Panc1 (cell line): ENCODE results near the gene COX8A. TPM values are rescaled to one million over a fixed set of nuclear protein-coding genes. Genes with fewer than 3 reads are reported as not detected.

Experiments
- ATAC-seq: fragments of 200-7000 bp; cut with Tn5 transposase; 2 replicates; pipeline ENCODE4 v1.9.1; 2020; ENCODE audit warnings: mild to moderate bottlenecking, moderate library complexity
- BruUV-seq: library from RNA; stranded (reverse); fragments of 400-500 nt; replicated peaks from 2 replicates; lab custom pipeline; 2021; lab: Mats Ljungman, UMichigan
- CTCF ChIA-PET: fragments of 300-600 bp; sonication (Branson Sonifier 250); formaldehyde crosslinking; loops from one replicate; lab custom pipeline; 2022; ENCODE audit warnings: antibody characterized with exemption; lab: Charles Lee
- POLR2A ChIA-PET: fragments of 300-600 bp; sonication (Branson Sonifier 250); formaldehyde crosslinking; loops from one replicate; lab custom pipeline; 2022; ENCODE audit warnings: antibody characterized with exemption; lab: Charles Lee
- DNase-seq: peaks from one replicate; pipeline ENCODE4 v3.0.0-alpha.2; 2010; ENCODE audit warnings: low read depth, low spot score
- H3K27ac ChIP-seq: 2 replicates; pipeline ENCODE4 v1.5.1; 2011; ENCODE audit warnings: mild to moderate bottlenecking, low read length, inconsistent platforms
- H3K27me3 ChIP-seq: fragments of 200-500 bp; sonication (Bioruptor generic); 2 replicates; pipeline ENCODE4 v1.6.0; 2014; ENCODE audit warnings: low read length, inconsistent platforms; ENCODE audit not compliant: control insufficient read depth, insufficient read depth
- H3K36me3 ChIP-seq: fragments of 200-500 bp; sonication (Bioruptor generic); 2 replicates; pipeline ENCODE4 v1.5.1; 2014; ENCODE audit warnings: inconsistent platforms, mild to moderate bottlenecking, low read length, moderate library complexity; ENCODE audit not compliant: control insufficient read depth, insufficient read depth
- H3K4me1 ChIP-seq: 2 replicates; pipeline ENCODE4 v1.5.1; 2011; ENCODE audit warnings: inconsistent platforms, mild to moderate bottlenecking, low read length, moderate library complexity; ENCODE audit not compliant: control insufficient read depth, insufficient read depth
- H3K4me3 ChIP-seq, 2 experiments: 2 replicates each; pipeline ENCODE4 v1.5.1; 2011 to 2012; ENCODE audit warnings: low read depth in 2 of 2, low read length in 2 of 2, mild to moderate bottlenecking in 2 of 2, inconsistent platforms in 1 of 2, moderate library complexity in 1 of 2
- H3K9me3 ChIP-seq: fragments of 200-500 bp; sonication (Bioruptor generic); 2 replicates; pipeline ENCODE4 v1.5.1; 2014; ENCODE audit warnings: low read depth, mild to moderate bottlenecking, inconsistent platforms, low read length, moderate library complexity; ENCODE audit not compliant: control insufficient read depth, insufficient read depth
- CTCF ChIP-seq: fragments of 450-650 bp; IDR thresholded peaks from 2 replicates; pipeline ENCODE4 v1.5.1; 2017; ENCODE audit warnings: mild to moderate bottlenecking
- POLR2AphosphoS5 ChIP-seq: IDR thresholded peaks from 2 replicates; pipeline ENCODE4 v1.6.1; 2012; ENCODE audit warnings: mild to moderate bottlenecking, low read depth, low read length, moderate library complexity
- SIN3A ChIP-seq: IDR thresholded peaks from 2 replicates; pipeline ENCODE4 v1.6.1; 2012; ENCODE audit warnings: low read depth, mild to moderate bottlenecking, low read length, moderate library complexity, borderline replicate concordance; ENCODE audit not compliant: insufficient read depth
- TCF7L2 ChIP-seq: IDR thresholded peaks from 2 replicates; pipeline ENCODE4 v1.6.1; 2011; ENCODE audit warnings: mild to moderate bottlenecking, low read depth, low read length, inconsistent platforms
- in situ Hi-C: cut with HindIII; loops from 2 replicates; pipeline ENCODE4 v1.10.0; 2016; ENCODE audit warnings: low sequenced_read_pairs, low pct_unique_long_range_greater_than_20kb
- intact Hi-C: fragments of 100-400 bp; cut with micrococcal nuclease; formaldehyde crosslinking; loops from one replicate; pipeline ENCODE4 v1.10.0; 2022; ENCODE audit not compliant: unreplicated experiment
- total RNA-seq: library from RNA; stranded (reverse); gene quantifications from one replicate; pipeline ENCODE4 v1.2.1, GENCODE V29; 2021; ENCODE audit not compliant: unreplicated experiment
- TF ChIP-seq, protein P1 (sequence below), 2 experiments: IDR thresholded peaks; 2 replicates each; pipeline ENCODE4 v1.6.1; 2011 to 2012; ENCODE audit warnings: low read depth in 2 of 2, control low read depth in 1 of 2, low read length in 1 of 2, mild to moderate bottlenecking in 1 of 2, moderate library complexity in 1 of 2; ENCODE audit not compliant: insufficient read depth in 1 of 2

Gene COX8A
- total RNA-seq, 1 experiment from 2014 or later = 613 TPM

DNA sequence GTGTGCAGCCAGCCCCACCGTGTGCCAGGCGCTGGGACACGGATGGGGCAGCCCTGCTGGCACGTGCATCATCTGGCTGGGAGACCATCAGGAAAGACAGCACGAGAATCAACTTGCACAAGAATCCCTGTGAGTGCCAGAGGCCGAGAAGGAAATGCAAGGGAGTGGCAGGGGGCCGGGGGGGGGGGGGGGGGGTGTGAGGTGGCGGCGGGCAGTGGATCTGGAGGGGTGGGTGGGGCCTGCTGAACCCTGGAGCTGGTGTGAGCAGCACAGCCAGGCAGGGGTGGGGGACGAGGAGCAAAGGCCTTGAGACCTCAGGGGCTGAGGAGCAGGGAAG, 47.3 kb downstream of the COX8A start:
- TF ChIP-seq TCF7L2 = no peak
- TF ChIP-seq, protein P1, sequence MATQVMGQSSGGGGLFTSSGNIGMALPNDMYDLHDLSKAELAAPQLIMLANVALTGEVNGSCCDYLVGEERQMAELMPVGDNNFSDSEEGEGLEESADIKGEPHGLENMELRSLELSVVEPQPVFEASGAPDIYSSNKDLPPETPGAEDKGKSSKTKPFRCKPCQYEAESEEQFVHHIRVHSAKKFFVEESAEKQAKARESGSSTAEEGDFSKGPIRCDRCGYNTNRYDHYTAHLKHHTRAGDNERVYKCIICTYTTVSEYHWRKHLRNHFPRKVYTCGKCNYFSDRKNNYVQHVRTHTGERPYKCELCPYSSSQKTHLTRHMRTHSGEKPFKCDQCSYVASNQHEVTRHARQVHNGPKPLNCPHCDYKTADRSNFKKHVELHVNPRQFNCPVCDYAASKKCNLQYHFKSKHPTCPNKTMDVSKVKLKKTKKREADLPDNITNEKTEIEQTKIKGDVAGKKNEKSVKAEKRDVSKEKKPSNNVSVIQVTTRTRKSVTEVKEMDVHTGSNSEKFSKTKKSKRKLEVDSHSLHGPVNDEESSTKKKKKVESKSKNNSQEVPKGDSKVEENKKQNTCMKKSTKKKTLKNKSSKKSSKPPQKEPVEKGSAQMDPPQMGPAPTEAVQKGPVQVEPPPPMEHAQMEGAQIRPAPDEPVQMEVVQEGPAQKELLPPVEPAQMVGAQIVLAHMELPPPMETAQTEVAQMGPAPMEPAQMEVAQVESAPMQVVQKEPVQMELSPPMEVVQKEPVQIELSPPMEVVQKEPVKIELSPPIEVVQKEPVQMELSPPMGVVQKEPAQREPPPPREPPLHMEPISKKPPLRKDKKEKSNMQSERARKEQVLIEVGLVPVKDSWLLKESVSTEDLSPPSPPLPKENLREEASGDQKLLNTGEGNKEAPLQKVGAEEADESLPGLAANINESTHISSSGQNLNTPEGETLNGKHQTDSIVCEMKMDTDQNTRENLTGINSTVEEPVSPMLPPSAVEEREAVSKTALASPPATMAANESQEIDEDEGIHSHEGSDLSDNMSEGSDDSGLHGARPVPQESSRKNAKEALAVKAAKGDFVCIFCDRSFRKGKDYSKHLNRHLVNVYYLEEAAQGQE (IDR thresholded peaks at IDR 0.05; ENCODE audit: insufficient read depth in 1 of 2, low read depth in 2 of 2, low read length in 1 of 2) = no peak
- TF ChIP-seq CTCF = no peak
- TF ChIP-seq POLR2AphosphoS5 = no peak
- TF ChIP-seq SIN3A = no peak
- POLR2A ChIA-PET = no interaction called here
- no TSS peak for BruUV-seq
- H3K9me3 ChIP-seq = no peaks in the 10 kb centered on the region
- DNase-seq = no peak
- in situ Hi-C loops (no loop called here), intact Hi-C loops (no loop called here)
- H3K4me1 ChIP-seq = peaks cover 14% of the 10 kb centered on the region
- H3K4me3 ChIP-seq = no peak overlapping the region
- no peaks in the 10 kb centered on the region for H3K27me3 ChIP-seq
- no peak for ATAC-seq
- no peaks in the 10 kb centered on the region for H3K36me3 ChIP-seq
- no peak overlapping the region for H3K27ac ChIP-seq
- CTCF ChIA-PET = no interaction called here

GRCh38 chr11:64022125-64022784, 47.8 kb downstream of the COX8A start:
- intact Hi-C loops = no loop called here
- POLR2A ChIA-PET = interaction anchor here (0.7 kb wide), 1 partner anchor 11 kb away, joined by 7 read pairs; no protein-coding TSS in a partner anchor
- TF ChIP-seq POLR2AphosphoS5 = no peak
- TF ChIP-seq CTCF = no peak
- no peak for TF ChIP-seq TCF7L2
- TF ChIP-seq, protein P1 (IDR thresholded peaks at IDR 0.05; ENCODE audit: insufficient read depth in 1 of 2, low read depth in 2 of 2, low read length in 1 of 2) = no peak
- no peak for TF ChIP-seq SIN3A
- in situ Hi-C loops = no loop called here
- H3K4me3 ChIP-seq = no peak overlapping the region
- DNase-seq = no peak
- CTCF ChIA-PET = interaction anchor here (0.6 to 0.7 kb wide), 2 partner anchors 18 to 165 kb away, joined by 4 to 7 read pairs; no protein-coding TSS in a partner anchor
- H3K9me3 ChIP-seq = no peaks in the 10 kb centered on the region
- no peaks in the 10 kb centered on the region for H3K36me3 ChIP-seq
- ATAC-seq = no peak
- H3K27ac ChIP-seq = no peak overlapping the region
- H3K4me1 ChIP-seq = peaks cover 14% of the 10 kb centered on the region
- no TSS peak for BruUV-seq
- no peaks in the 10 kb centered on the region for H3K27me3 ChIP-seq
